Neural cell (in vitro differentiated cells): ENCODE data around the gene SLC9C1. TPM values are rescaled to one million over a fixed set of nuclear protein-coding genes. Genes with fewer than 3 reads are reported as not detected.

ENCODE experiments used
- H2AFZ ChIP-seq: fragments of 200-600, 300-800 bp; sonication (generic), shearing (Covaris generic); 2 replicates; pipeline ENCODE4 v1.6.0; 2014; ENCODE audit warnings: low read depth, mild to moderate bottlenecking, antibody characterized with exemption, low read length, moderate library complexity
- H3F3A ChIP-seq: fragments of 200-600 bp; shearing (Covaris generic); 2 replicates; pipeline ENCODE4 v1.6.1; 2016; ENCODE audit warnings: mild to moderate bottlenecking, moderate library complexity, mixed read lengths, antibody characterized with exemption, low read length; ENCODE audit not compliant: insufficient read depth, poor library complexity, severe bottlenecking
- H3K27ac ChIP-seq: fragments of 200-600, 300-800 bp; sonication (generic), shearing (Covaris generic); 2 replicates; pipeline ENCODE4 v1.5.1; 2014; ENCODE audit warnings: mild to moderate bottlenecking, low read length, moderate library complexity
- H3K27me3 ChIP-seq: fragments of 300-800, 200-600 bp; sonication (generic), shearing (Covaris generic); 2 replicates; pipeline ENCODE4 v1.6.0; 2014; ENCODE audit warnings: mild to moderate bottlenecking, low read depth, low read length, moderate library complexity; ENCODE audit not compliant: insufficient read depth
- H3K36me3 ChIP-seq: fragments of 300-800, 200-600 bp; sonication (generic), shearing (Covaris generic); 2 replicates; pipeline ENCODE4 v1.5.1; 2014; ENCODE audit warnings: mild to moderate bottlenecking, antibody characterized with exemption, low read length, moderate library complexity; ENCODE audit not compliant: insufficient read depth
- H3K4me2 ChIP-seq: fragments of 300-800, 200-600 bp; sonication (generic), shearing (Covaris generic); 2 replicates; pipeline ENCODE4 v1.6.0; 2014; ENCODE audit warnings: mild to moderate bottlenecking, low read length
- H3K4me3 ChIP-seq: fragments of 300-800, 200-600 bp; sonication (generic), shearing (Covaris generic); 2 replicates; pipeline ENCODE4 v1.5.1; 2014; ENCODE audit warnings: mild to moderate bottlenecking, low read length, moderate library complexity
- H3K79me2 ChIP-seq: fragments of 200-600 bp; shearing (Covaris generic); replicated peaks from 2 replicates; pipeline ENCODE4 v1.6.0; 2014; ENCODE audit warnings: mild to moderate bottlenecking, low read length, moderate library complexity; ENCODE audit not compliant: insufficient read depth
- H3K9ac ChIP-seq: fragments of 300-800, 200-600 bp; sonication (generic), shearing (Covaris generic); 2 replicates; pipeline ENCODE4 v1.6.1; 2016; ENCODE audit warnings: mild to moderate bottlenecking, low read length, mixed read lengths
- H3K9me2 ChIP-seq: fragments of 200-600 bp; shearing (Covaris generic); 2 replicates; pipeline ENCODE4 v1.6.1; 2016; ENCODE audit warnings: mild to moderate bottlenecking, low read length, mixed read lengths; ENCODE audit not compliant: insufficient read depth
- H3K9me3 ChIP-seq: fragments of 200-600, 300-800 bp; sonication (generic), shearing (Covaris generic); 2 replicates; pipeline ENCODE4 v1.6.1; 2016; ENCODE audit warnings: mild to moderate bottlenecking, mixed run types, low read length, moderate library complexity, mixed read lengths
- H4K20me1 ChIP-seq: fragments of 200-600 bp; shearing (Covaris generic); 2 replicates; pipeline ENCODE4 v1.6.1; 2016; ENCODE audit warnings: mild to moderate bottlenecking, mixed run types; ENCODE audit not compliant: insufficient read depth
- EP300 ChIP-seq: fragments of 450-650 bp; conservative IDR thresholded peaks from 2 replicates; pipeline ENCODE4 v1.6.1; 2014; ENCODE audit warnings: antibody characterized with exemption, mild to moderate bottlenecking, moderate library complexity; ENCODE audit not compliant: poor library complexity, severe bottlenecking
- EZH2 ChIP-seq: fragments of 200-600, 300-800 bp; shearing (Covaris generic), sonication (generic); IDR thresholded peaks from 2 replicates; pipeline ENCODE4 v1.6.1; 2014; ENCODE audit warnings: antibody characterized with exemption, low read length, borderline replicate concordance, mild to moderate bottlenecking; ENCODE audit not compliant: insufficient read depth, poor library complexity, severe bottlenecking
- MXI1 ChIP-seq: fragments of 450-650 bp; conservative IDR thresholded peaks from 2 replicates; pipeline ENCODE4 v1.6.1; 2014; ENCODE audit warnings: antibody characterized with exemption, mild to moderate bottlenecking; ENCODE audit not compliant: poor library complexity, severe bottlenecking
- POLR2AphosphoS5 ChIP-seq: IDR thresholded peaks from 2 replicates; pipeline ENCODE4 v1.6.1; 2012
- RAD21 ChIP-seq: fragments of 450-650 bp; conservative IDR thresholded peaks from 2 replicates; pipeline ENCODE4 v1.6.1; 2014; ENCODE audit warnings: antibody characterized with exemption, mild to moderate bottlenecking, moderate library complexity
- REST ChIP-seq: IDR thresholded peaks from 2 replicates; pipeline ENCODE4 v1.6.1; 2012; ENCODE audit warnings: borderline replicate concordance
- SMC3 ChIP-seq: fragments of 450-650 bp; conservative IDR thresholded peaks from 2 replicates; pipeline ENCODE4 v1.6.1; 2014; ENCODE audit warnings: antibody characterized with exemption, mild to moderate bottlenecking, moderate library complexity; ENCODE audit not compliant: poor library complexity
- TAF1 ChIP-seq: IDR thresholded peaks from 2 replicates; pipeline ENCODE4 v1.6.1; 2012; ENCODE audit warnings: low read depth
- polyA plus RNA-seq: library from polyadenylated mRNA; depleted of rRNA; stranded (reverse); fragments of >200 nt; gene quantifications from 2 replicates; pipeline ENCODE4 v1.2.3, GENCODE V29; 2014
- TF ChIP-seq, protein P1 (sequence below): fragments of 450-650 bp; IDR thresholded peaks from 2 replicates; pipeline ENCODE4 v1.5.1; 2014; ENCODE audit warnings: antibody characterized with exemption, mild to moderate bottlenecking, moderate library complexity; ENCODE audit not compliant: poor library complexity, severe bottlenecking

The SLC9C1 gene
- polyA plus RNA-seq, 1 donor from 2014 or later = not detected

GRCh38 chr3:112298781-112299180 lies 4.8 kb upstream of the SLC9C1 start:
- Histone ChIP-seq H3K4me3 (no peak overlapping the region), H3K79me2 (no peaks in the 10 kb centered on the region), H3K36me3 (no peaks in the 10 kb centered on the region), H3K9ac (no peak overlapping the region), H3K4me2 (no peak overlapping the region), H3K9me2 (no peaks in the 10 kb centered on the region), H3K27me3 (no peaks in the 10 kb centered on the region), H4K20me1 (no peaks in the 10 kb centered on the region), H3K9me3 (no peaks in the 10 kb centered on the region), H3K27ac (no peak overlapping the region), H3F3A (no peaks in the 10 kb centered on the region), H2AFZ (no peak overlapping the region)
- TF ChIP-seq REST (no peak), MXI1 (no peak), POLR2AphosphoS5 (no peak), EZH2 (no peak), SMC3 (no peak)
- TF ChIP-seq, protein P1, sequence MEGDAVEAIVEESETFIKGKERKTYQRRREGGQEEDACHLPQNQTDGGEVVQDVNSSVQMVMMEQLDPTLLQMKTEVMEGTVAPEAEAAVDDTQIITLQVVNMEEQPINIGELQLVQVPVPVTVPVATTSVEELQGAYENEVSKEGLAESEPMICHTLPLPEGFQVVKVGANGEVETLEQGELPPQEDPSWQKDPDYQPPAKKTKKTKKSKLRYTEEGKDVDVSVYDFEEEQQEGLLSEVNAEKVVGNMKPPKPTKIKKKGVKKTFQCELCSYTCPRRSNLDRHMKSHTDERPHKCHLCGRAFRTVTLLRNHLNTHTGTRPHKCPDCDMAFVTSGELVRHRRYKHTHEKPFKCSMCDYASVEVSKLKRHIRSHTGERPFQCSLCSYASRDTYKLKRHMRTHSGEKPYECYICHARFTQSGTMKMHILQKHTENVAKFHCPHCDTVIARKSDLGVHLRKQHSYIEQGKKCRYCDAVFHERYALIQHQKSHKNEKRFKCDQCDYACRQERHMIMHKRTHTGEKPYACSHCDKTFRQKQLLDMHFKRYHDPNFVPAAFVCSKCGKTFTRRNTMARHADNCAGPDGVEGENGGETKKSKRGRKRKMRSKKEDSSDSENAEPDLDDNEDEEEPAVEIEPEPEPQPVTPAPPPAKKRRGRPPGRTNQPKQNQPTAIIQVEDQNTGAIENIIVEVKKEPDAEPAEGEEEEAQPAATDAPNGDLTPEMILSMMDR = no peak

DNA sequence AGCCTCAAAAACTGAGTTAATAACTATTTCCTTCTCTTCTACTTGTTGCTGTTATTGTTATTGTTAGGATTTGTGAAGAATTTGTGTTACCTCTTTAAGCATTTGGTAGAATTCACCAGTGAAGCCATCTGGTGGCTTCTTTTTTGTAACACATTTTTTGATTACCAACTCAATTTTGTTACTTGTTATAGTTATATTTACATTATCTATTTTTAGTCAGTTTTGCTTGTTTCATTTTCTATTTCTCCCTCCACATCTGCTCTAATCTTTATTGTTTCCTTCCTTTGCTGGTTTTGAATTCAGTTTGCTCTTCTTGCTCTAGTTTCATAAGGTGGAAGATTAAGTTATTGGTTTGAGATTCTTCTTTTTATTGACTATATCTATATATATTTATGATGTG lies 3.7 kb upstream of the SLC9C1 start:
- no peaks in the 10 kb centered on the region for H3K9me2 ChIP-seq
- no peaks in the 10 kb centered on the region for H3K9me3 ChIP-seq
- H3K79me2 ChIP-seq = no peaks in the 10 kb centered on the region
- H2AFZ ChIP-seq = no peak overlapping the region
- H3F3A ChIP-seq = no peaks in the 10 kb centered on the region
- no peaks in the 10 kb centered on the region for H4K20me1 ChIP-seq
- H3K9ac ChIP-seq = no peak overlapping the region
- no peak overlapping the region for H3K4me2 ChIP-seq
- H3K27ac ChIP-seq = no peak overlapping the region
- H3K36me3 ChIP-seq = no peaks in the 10 kb centered on the region
- TF ChIP-seq TAF1 (no peak), MXI1 (no peak), EP300 (no peak), SMC3 (no peak), EZH2 (no peak), POLR2AphosphoS5 (no peak), RAD21 (no peak), REST (no peak)
- TF ChIP-seq, protein P1 = no peak
- no peaks in the 10 kb centered on the region for H3K27me3 ChIP-seq
- H3K4me3 ChIP-seq = no peak overlapping the region
